A673 (cell line): ENCODE results near the gene TEX48.

Experiments used
- CTCF ChIP-seq: fragments of 300-800, 200-600 bp; sonication (generic); conservative IDR thresholded peaks from 2 replicates; pipeline ENCODE4 v1.5.1; 2017; ENCODE audit warnings: low read depth, mild to moderate bottlenecking, antibody characterized with exemption, low read length, moderate library complexity, mixed read lengths
- EZH2 ChIP-seq: fragments of 200-600 bp; sonication (generic); IDR thresholded peaks from 2 replicates; pipeline ENCODE4 v1.6.1; 2017; ENCODE audit warnings: borderline replicate concordance, low read depth, mild to moderate bottlenecking, mixed read lengths, antibody characterized with exemption, low read length; ENCODE audit not compliant: poor library complexity, severe bottlenecking

GRCh38 chr9:114684036-114684435, 2.0 kb upstream of the TEX48 start:
- TF ChIP-seq CTCF (no peak), EZH2 (no peak)
